ENCODE measurements around the gene OR2AG1.

DNA sequence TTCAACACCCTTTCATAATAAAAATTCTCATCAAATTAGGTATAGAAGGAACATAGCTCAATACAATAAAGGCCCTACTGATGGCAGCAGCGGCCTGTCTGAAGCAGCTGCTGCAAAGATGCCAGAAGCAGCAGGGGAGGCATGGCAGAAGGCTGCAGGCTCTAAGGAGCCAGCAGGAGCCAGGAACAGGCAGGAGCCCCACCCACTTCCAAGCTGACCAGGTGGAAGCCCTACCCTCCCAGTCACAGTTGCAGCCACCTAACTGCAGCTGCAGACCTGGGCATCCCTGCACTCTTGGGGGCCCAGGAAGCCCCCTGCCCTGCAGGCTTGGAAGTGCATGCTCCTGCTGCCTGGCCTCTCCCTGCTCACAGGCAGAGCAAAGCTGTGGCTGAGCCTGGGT lies 34.9 kb downstream of the OR2AG1 start:
- TF ChIP-seq POLR2A (IDR thresholded peaks at IDR 0.05; ENCODE audit: low read length): no peak
- TF ChIP-seq GATA1 (IDR thresholded peaks at IDR 0.05; ENCODE audit: low read depth, low read length): no peak
